GM21423 (cell line): Measurements from ENCODE around the gene NECTIN1.

Experiments used
- ATAC-seq: cut with Tn5 transposase; IDR thresholded peaks from one replicate; pipeline ENCODE4 v1.9.1; 2021; ENCODE audit warnings: mild to moderate bottlenecking, moderate library complexity; ENCODE audit not compliant: unreplicated experiment

Gene NECTIN1

DNA sequence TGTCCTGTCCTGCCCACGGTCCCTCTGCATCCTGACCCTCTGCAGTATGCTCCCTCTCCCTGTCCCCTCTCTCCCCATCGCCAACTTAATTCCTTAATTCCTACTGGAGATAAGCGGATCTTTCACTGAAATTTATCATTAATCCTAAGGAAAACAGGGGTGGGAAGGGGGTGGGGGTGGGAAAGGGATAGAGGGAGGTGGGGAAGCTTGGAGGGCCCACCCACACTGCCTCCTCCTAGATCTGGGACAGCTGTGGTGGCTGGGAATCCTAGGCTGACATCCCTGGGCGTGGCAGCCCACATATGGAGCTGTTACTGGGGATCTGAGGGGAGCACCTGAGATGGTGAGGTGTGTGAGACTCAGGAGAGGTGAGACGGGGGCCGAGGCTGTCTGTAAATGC, 14.4 kb downstream of the NECTIN1 start:
- no peak for ATAC-seq

DNA sequence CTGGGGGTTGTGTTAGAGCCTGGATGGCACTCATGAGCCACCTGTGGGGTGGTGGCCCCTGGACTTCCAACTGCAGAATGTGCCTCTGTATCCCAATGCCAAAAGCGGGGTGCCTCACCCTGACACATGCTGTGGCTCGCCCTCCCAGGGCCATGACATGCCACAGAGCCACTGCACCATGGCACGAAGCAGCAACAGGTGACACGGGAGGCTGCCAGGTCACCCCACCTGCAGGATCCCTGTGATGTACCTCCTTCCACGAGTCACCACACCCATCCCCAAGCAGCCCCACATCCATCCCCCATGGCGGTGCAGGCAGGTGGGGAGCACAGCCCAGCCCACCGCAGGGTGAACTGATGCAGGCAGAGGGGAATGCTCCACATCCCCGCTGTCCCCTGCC, 14.8 kb downstream of the NECTIN1 start:
- ATAC-seq = no peak

DNA sequence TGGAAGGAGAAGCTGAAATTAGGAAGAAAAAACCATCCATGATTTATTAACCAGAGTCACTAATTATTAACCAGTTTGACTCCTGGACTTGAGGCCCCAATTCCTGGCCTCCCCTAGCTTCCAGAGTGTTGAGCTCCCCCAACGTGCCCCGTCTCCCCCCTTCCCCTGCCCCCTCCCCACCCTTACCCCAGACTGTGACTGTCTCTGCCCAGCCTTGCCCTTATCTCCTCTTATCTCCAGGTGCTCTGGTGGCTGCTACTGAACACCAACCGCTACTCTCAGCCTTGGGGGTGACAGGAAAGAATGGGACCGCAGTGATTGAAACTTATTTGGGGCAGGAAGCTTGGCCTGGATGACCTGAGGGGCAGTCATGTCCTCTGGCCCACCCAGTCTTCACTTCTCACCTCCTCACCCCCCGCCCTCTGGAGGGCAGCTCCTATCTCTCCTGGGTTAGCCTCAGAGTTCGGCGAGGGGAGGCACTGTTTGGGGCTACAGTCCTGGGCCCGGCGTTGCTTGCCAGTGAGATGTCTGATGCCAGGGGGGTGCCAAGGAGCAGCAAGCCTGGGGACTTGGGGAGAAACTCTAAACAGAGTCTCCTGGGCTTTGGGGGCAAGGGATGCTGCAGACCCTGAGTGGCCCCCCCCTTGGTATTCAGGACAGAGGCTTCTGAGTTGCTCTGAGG, 15.5 kb downstream of the NECTIN1 start:
- no peak for ATAC-seq

DNA sequence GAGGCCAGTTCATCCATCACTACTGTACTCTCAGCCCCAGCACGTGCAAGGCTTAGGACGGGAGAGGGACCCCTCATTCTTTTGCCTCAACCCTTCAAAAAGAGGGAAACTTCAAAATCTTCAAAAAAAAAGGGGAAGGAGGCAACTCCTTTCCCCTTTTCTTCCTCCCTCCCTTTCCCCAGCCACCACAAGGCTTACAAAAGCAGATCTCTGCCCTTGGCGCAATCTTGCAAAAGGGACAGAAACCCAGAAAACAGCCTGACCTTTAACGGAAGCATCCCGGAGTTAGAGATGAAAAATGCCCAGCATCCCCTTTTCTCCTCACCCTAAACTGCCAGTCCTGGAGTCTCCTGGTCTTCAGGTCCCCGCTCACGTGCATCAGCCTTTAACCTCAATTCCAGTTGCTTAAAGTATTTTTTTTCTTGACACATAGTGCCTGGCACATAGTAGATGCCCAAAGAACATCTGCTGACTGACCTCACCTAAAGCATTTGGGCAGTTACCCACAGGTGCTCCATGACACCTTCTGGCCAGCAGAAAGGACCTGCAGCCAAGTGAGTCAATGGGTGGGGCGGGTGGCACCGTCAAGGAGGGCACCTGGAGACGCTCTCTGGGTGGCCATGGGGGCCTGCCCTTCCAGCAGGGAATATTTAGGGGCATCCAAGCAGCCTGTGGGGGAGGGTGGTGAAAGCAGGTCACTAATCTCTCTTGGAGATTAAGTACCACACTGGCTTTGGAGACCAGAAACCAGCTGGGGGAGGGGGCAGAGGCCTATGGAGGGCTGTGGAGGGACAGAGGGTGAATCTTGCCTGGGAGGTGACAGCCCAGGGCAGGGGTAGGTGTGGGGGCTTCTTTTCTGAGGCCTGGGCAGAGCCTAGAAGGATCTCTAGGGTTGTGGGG, 16.3 kb downstream of the NECTIN1 start:
- no peak for ATAC-seq

DNA sequence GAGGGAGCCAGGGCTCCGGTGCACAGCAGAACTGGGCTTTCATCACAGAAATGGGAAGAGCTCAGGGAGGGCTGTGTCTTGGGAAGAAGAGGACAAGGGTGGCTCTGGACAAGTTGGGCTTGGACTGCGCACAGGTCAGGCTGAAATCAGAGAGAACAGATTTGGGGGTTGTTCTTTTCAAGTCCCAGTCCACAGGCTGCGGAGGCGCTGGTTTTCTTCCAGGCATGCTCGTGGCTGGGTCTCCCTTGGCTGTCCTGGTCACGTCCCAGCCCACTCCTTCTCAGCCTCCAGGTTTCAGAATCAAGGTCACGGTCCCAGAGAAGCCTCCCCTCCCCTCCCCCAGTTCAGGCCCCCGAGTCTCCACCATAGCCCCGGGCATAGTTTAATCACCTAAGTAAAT, 17.0 kb downstream of the NECTIN1 start:
- no peak for ATAC-seq

DNA sequence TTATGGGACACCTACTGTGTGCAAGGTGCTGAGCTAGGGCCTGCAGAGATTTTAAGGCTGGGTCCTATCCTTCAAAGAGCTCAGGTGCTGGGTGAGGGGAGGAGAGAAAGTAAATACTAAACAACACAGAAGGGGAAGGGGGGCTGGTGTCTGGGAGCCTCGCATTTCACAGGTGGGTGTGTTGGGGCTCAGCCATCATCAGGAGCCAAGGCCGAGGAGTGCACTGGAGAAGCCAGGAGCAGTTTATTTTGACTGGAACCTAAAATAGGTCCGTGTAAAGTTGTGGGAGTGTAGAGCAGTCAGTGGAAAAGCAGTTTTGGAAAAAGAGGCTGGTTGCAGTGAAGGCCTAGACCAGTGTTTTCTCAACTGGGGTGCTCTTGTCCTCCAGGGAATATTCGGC, 17.5 kb downstream of the NECTIN1 start:
- ATAC-seq = no peak

DNA sequence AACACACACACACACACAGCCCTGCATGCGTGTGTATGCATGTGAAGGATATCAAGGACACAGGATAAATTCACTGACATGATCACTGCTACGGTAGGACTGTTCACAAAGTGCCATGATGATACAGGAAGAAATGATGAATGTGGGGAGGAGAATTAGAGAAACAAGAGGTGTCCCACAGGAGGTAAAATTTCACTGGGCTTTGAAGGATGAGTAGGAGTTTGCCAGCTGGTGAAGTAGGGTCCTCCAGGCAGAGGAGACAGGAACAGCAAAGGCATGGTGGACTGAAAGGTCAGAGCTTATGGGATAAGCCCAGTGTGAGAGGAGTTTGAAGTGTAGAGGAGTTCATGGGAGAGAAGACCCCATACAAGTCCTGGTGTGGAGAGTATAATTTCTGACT, 18.6 kb downstream of the NECTIN1 start:
- ATAC-seq = no peak

DNA sequence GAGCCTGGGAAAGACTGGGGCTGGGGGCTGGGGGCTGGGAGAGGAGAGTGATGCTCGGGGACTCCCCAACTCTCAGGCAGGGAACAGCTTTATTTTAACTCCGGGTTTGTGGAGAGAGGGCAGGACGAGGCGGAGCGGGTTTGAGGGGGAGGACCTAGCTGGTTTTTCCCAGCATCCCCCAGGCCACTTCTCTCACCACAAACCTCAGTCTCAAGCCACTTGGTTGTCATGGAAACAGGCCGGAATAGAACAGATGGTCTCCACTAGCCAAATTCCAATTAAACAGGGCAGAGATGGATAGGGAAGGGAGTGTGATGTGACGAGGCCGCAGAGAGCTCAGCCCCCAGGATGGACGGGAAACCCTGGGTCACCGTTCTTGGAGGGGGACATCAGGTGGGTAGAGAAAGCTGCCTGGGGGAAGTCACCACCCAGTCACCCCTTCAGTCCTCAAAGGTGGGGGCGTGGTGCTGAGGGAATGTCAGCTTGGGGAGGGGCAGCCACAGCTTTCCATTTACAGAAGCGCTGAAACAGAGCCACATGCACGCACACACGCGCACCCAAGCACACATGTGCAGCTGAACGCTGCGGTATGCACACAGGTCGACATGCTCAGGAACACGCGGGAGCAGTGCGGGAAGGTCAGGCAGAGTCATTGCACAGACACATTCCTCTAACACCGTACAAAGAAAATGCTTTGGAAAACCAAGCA, 19.2 kb downstream of the NECTIN1 start:
- ATAC-seq = no peak

DNA sequence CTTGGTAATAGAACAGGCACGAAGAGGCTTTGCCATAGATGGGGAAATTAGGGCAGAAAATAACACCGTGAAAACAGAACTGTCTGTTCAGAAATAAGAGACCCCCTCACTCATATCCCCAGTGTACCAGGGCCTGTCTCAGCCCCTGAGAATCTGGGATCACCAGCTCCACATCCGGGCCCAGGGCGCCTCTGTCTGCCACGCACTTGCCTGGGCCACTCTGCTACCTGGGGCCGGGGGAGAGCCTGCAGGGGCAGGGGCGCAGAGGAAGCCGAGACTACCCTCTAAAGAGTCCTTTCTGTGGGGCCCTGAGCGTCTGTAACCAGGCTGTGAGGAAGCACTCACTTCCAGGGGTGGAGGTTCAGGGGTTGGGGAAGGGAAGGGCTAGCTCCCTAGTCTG, 19.8 kb downstream of the NECTIN1 start:
- no peak for ATAC-seq

DNA sequence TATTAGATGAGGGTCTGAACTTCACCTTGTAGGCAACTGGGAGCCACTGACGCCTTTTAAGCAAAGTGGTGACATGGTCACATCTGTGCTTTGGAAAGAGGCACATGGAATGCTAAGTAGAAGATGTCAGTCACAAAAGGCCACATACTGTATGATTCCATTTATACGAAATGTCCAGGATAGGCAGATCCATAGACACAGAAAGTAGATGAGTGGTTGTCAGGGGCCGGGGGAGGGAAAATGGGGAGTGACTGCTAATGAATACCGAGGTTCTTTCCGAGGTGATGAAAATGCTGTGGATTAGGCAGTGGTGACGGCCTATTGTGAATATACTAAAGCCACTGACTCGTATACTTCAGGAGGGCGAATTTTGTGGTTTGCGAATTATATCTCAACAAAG, 20.6 kb downstream of the NECTIN1 start:
- no peak for ATAC-seq

DNA sequence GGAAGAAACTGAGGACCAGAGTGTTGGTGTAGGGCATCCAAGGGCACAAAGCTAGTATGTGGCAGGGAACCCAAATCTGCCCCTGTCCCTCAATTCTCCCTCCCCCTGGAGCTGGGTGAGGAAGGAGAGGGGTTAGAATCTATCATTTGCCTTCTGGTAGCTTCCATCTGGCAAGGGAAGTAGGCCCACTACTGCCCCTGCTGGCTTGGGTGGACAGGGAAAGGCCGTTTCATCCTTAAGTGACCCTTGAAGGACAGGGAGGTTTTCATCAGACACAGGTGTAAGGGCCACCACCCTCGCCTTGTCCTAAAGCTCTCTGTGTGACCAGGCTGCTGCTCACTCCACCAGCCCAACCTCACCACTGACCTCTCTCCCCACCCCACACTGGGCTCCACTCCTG, 22.1 kb downstream of the NECTIN1 start:
- no peak for ATAC-seq

DNA sequence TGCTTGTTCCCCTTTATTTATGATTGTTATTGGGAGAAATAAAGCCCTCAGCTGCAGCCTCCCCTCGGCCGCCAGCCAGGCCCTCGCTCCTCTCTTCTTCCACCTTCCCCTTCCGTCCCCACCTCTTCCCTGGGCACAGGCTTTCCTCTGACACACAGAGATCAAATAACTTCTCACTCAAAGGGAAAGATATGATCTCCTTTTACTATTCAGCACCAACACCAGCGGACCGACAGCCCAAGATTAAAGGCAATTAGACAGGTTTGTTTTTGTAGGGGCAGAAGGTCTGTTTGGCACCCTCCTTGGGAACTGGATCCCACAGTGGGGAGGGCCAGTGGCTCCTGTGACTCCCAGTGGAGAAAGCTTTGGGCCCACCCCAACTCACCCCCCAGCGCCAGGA, 23.0 kb downstream of the NECTIN1 start:
- ATAC-seq = no peak

DNA sequence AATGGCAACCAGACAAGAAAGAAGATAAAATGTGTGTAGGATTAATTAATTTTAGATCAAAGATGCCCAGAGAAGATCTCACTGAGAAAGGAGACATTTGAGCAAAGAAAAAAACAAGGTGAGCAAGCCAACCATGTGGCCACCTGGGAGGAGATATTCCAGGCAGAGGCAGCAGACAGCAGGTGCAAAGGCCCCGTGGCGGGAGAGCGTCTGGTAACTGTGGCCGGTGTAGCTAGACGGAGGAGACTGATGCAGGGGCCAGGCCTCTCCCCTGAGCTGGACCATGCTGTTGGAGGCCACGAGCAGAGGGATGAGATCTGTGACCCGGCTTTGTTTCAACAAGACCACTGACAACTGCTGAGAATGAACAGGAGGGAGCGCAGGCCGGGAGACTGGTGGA, 23.6 kb downstream of the NECTIN1 start:
- ATAC-seq = no peak

DNA sequence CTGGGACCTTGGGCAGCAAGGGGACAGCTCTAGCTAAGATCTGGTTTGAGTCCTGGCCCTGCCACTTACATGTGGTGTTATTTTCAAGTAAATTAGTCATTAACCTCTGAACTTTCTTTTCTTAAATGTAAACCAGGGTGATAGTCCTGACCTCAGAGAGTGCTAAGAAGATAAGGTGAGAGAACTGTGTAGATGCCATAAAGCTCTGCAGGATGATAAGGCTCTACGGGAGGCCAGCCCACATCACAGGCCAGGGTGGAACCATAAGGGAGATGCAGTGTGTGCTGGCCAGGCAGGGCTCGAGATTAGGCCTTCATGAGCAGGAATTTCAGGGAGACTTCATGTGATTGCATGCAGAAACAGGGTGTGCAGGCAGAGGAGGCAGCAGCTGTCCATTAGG, 24.2 kb downstream of the NECTIN1 start:
- no peak for ATAC-seq

DNA sequence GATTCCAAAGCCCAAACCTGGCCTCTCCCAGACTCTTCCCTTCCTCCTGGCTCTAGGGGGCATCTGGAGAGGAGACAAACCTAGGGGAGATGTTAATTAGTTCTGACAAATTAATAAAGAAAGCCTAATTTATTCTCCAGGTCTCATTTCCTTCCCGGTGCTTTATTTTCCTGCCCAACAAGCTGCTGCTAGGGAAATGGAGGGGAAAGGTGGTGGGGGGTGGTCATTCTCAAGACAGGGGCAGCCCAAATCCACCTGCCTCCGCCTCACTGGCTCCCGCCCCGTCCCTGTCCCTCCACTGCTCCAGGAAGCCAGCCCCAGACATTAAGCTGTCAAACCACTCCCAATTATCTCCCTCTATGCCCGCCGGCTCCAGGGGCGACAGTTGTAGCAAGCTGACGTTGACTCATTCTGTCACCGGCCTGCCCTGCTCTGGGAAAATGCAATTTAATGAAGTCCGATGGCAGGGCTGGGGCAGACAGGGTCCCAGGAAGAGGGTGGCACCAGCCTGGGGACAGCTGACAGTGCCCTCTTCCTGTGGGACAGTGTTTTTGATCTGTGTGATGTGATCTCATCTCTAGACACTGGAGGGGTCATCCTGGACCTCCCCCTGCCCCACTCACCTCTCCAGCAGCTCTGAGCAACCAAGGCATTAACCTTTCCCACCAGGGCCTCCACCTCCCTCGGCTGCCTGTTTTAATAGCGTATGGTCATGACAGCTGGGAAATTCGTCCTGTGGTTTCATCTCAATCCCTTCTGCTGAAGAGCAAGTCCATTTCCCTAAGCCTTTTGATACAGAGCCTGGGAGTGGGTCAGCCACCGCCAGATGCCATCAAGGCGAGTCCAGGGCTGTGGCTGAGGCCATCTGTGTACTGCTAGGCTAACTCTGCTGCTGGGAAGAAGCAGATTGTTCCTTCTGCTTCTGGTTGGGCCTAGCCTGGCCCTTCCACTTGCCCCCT, 27.1 kb downstream of the NECTIN1 start:
- no peak for ATAC-seq

DNA sequence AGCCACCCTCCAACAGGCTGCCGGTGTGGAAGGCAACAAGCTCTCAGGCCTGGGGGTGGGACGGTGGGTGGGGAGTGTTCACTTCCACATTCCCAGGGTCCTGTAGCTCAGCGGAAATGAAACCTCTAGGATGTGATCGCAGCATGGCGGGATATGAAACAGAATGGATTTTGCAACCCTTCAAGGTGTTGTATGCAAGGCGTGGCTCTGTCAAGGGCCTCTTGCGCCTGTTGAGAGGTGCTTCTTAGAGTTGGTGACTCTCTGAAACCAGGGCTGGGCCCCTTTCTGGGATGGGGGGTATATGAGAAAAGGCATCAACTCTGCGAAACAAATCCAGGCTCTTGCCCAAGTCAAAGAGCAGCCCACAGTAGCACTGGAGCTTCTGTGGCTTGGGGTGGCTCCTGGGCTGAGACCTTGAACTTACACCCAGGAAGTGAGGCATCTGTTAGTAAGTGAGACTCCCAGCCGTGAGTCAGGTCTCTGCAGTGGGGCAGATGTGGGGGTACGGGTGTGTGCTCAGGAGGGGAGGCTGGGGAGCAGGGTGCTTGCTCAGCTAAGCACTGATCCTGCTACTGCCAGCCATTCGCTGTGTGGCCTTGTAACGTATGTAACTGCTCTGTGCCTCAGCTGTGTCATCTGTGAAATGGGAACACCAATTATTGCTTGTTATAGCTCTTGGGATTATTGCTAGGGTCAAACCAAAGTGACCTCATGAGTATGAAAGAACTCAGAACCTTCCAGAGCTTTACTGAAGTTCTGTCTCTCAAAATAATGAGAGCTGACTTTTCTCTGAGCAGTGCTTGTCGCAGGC, 28.3 kb downstream of the NECTIN1 start:
- ATAC-seq = no peak

DNA sequence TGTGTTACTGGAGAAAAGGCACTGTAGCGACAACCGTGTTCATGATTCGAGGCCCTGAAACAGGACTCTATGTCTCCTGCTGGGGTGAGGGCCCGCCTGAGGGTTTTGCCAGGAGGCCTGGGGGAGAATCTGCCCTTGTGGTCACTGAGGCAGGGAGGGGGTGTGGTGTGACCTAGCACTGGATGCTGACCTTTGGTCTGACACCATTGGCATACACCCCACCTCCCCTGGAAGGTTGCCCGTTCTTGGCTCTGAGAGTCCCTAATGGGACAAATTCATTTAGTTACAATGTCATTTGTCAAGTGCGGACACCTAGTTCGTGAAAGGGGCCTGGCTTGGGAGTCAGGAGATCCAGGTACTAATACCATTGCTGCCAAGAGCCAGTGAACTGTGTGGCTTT, 29.0 kb downstream of the NECTIN1 start:
- no peak for ATAC-seq

DNA sequence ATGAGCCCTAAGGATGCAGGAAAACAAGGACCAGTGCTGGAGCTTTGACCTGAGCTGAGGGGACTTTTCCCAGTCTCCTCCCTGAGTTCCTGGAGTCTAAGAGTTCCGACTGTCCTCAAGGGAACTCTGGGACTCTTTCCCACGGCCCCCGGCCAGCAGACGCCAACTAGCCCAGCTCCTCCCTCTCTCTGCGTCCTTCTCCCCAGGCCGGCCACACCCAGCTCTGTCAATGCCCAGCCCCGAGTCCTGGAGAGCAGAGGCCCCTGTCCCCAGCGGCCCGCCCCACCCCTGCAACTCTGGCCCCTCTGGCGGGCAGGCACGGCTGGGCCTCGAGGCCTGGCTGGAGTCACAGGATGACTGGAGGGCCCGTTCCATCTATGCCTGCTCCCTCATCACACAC, 29.8 kb downstream of the NECTIN1 start:
- no peak for ATAC-seq

DNA sequence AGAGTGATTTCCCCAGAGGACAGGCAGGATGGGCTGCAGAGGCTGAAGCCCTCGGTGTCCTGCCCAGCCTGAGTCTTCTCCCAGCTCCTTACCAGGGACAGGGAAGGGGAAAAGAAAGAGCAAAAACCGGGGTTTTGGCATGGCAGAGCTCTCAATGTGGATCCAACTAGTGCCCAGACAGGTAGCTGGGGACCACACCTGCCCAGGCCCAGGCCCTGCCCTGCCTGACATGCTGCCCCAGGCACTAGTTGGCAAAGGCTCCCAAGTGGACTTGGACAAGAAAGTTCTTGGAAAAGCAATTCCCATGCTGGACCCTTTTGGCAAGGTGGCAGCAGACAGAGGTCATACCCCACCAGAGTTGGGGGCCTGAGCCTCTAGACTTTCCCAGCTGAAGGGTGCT, 31.1 kb downstream of the NECTIN1 start:
- no peak for ATAC-seq

DNA sequence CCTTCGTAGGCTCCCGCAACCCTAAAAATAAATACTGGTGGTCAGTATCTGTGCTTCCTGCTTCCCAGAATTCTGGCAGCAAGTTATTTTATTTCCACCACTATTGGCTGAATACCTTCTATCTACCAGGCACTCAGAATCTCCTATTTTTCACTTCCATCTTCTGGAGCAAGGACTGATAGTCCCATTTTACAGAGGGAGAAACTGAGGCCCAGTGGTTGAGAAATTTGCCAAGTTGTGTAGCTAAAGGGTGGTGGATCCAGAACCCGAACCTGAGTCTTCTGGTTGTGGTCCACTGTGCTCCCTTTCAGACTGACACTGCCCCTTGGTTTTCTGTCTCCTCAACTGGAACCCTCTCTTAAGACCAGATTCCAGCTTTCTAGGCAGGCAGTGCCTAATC, 31.6 kb downstream of the NECTIN1 start:
- ATAC-seq = no peak
